Activated T-helper 1 cell treated with Interleukin-2 at 50 U/mL for 16 hours (primary cell): ENCODE results near the gene SUGCT.
"Not testable (repeated sequence)": the region's sequence is repeated elsewhere in the genome, so short reads cannot be mapped to it uniquely, and the experiment has no call there.

Experiments used
- DNase-seq: peaks from one replicate; pipeline ENCODE4 v3.0.0-alpha.2; 2020; ENCODE audit warnings: low read depth

Gene SUGCT

GRCh38 chr7:40202851-40203250 lies 68.0 kb downstream of the SUGCT start:
- no peak for DNase-seq

GRCh38 chr7:40204581-40204980 lies 69.8 kb downstream of the SUGCT start:
- no peak for DNase-seq

GRCh38 chr7:40205992-40206391 lies 71.2 kb downstream of the SUGCT start:
- DNase-seq, result no peak

GRCh38 chr7:40211276-40212003 lies 76.6 kb downstream of the SUGCT start:
- DNase-seq, result no peak

- DNase-seq, result no peak
These were observed 78.5 kb downstream of the SUGCT start for GRCh38 chr7:40213291-40213690.

GRCh38 chr7:40213856-40214255 lies 79.1 kb downstream of the SUGCT start:
- DNase-seq, result no peak

GRCh38 chr7:40218612-40219011 lies 83.8 kb downstream of the SUGCT start:
- DNase-seq, result not testable (repeated sequence)

GRCh38 chr7:40219917-40220316 lies 85.1 kb downstream of the SUGCT start:
- DNase-seq, result no peak

- DNase-seq, result no peak
These were observed 85.7 kb downstream of the SUGCT start for GRCh38 chr7:40220421-40220911.

- DNase-seq, result no peak
These were observed 87.0 kb downstream of the SUGCT start for GRCh38 chr7:40221836-40222235.

GRCh38 chr7:40223451-40224127 lies 88.8 kb downstream of the SUGCT start:
- no peak for DNase-seq

- no peak for DNase-seq
These were observed 95.3 kb downstream of the SUGCT start for GRCh38 chr7:40230101-40230500.

GRCh38 chr7:40231796-40232195 lies 97.0 kb downstream of the SUGCT start:
- no peak for DNase-seq

GRCh38 chr7:40232242-40232893 lies 97.6 kb downstream of the SUGCT start:
- DNase-seq, result no peak

GRCh38 chr7:40234046-40234445 lies 99.2 kb downstream of the SUGCT start:
- no peak for DNase-seq

GRCh38 chr7:40234666-40235065 lies 99.9 kb downstream of the SUGCT start:
- no peak for DNase-seq

GRCh38 chr7:40237731-40238130 lies 102.9 kb downstream of the SUGCT start:
- no peak for DNase-seq

- no peak for DNase-seq
These were observed 105.0 kb downstream of the SUGCT start for GRCh38 chr7:40239755-40240303.

- no peak for DNase-seq
These were observed 108.3 kb downstream of the SUGCT start for GRCh38 chr7:40243076-40243475.

- DNase-seq, result no peak
These were observed 109.4 kb downstream of the SUGCT start for GRCh38 chr7:40244226-40244625.

GRCh38 chr7:40248681-40249080 lies 113.9 kb downstream of the SUGCT start:
- no peak for DNase-seq

GRCh38 chr7:40253444-40253843 lies 118.6 kb downstream of the SUGCT start:
- DNase-seq, result not testable (repeated sequence)
